Right ventricle myocardium inferior (tissue), 1 donor: ENCODE results near the gene ABCC9. TPM values are rescaled to one million over a fixed set of nuclear protein-coding genes. Genes with fewer than 3 reads are reported as not detected.
A peak's percentile ranks its signal among the peaks of the same experiment; 100 is the strongest.
"Not testable (repeated sequence)": the region's sequence is repeated elsewhere in the genome, so short reads cannot be mapped to it uniquely, and the experiment has no call there.

Experiments
- ATAC-seq: fragments of 200-7000 bp; cut with Tn5 transposase; one replicate; pipeline ENCODE4 v1.9.1; 2020; ENCODE audit warnings: mild to moderate bottlenecking, moderate library complexity
- DNase-seq: peaks from one replicate; pipeline ENCODE4 v3.0.0; 2021; ENCODE audit errors: missing footprints
- intact Hi-C: fragments of 100-400 bp; cut with DNase I; formaldehyde crosslinking; loops from one replicate; pipeline ENCODE4 v1.11.0; 2022
- total RNA-seq: library from RNA; stranded (reverse); fragmentation: NEBNext Ultra II Directional; extraction: Animal tissue kit (Norgen Biotek cat#: 25700); gene quantifications from one replicate; pipeline ENCODE4 v1.2.1, GENCODE V29; 2021
- donor health status: DM: no; HTN: yes; CAD: no; lungs with severe emphysema.

Gene ABCC9
- total RNA-seq, 1 donor from 2014 or later = 78.1 TPM

DNA sequence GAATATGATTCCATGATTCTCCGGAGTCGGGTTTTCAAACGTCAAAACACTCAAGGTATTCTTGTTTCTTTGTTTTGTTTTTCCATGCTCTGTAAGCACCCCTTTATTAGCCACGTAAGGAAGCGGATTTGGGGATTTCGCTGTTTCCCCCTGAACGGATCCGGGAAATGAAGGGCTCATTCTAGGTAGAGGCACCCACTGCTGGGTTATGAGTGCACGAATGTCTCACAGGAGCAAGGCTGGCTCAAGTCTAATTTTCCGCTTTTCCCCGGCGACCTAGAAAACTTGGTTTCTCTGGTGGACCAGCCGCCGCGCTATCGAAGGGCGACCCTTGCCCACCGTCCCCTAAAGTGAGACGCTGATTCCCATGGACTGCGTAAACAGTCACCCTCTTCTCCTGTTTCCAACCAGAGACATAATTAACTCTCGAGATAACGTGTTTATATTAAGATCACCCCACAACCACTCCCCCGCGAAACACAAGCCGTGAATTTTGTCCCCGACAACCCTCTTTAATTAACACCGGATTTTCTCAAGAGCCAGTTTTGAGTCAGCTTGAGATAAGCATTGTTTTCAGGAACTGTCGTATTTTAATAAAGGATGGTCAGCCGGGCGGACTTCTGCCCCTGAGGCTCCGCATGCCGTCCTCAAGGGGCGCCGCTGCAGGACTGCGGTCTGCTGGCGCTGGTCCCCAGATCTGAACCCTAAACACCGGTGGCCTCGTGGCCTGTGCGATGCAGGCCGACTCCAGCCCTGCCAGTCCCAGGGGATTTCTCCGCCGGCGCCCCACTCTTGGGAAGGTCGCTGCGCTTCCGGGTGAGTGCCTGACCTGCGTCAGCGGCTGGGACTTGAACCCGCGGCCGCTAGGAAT is 515 bp upstream of the ABCC9 start:
- intact Hi-C loops = loop anchor here (1.0 to 5.0 kb wide), 4 partner anchors 41 to 167 kb away; partner anchors contain the start of gene KCNJ8
- DNase-seq (peak; percentile 74), ATAC-seq (peak; percentile 84)

GRCh38 chr12:21939435-21939834 is 1.8 kb downstream of the ABCC9 start:
- peak; percentile 62 for ATAC-seq
- no peak for DNase-seq
- intact Hi-C loops = no loop called here

GRCh38 chr12:21938879-21939278 is 2.3 kb downstream of the ABCC9 start:
- intact Hi-C loops = no loop called here
- no peak for DNase-seq
- ATAC-seq = no peak

- intact Hi-C loops = no loop called here
- ATAC-seq (no peak), DNase-seq (no peak)
These were observed 7.1 kb downstream of the ABCC9 start for GRCh38 chr12:21934173-21934572.

- DNase-seq = no peak
- intact Hi-C loops = no loop called here
- no peak for ATAC-seq
These were observed 7.6 kb downstream of the ABCC9 start for GRCh38 chr12:21933656-21934055.

GRCh38 chr12:21929972-21930371 is 11.3 kb downstream of the ABCC9 start:
- intact Hi-C loops, ATAC-seq, DNase-seq: not testable (repeated sequence)

DNA sequence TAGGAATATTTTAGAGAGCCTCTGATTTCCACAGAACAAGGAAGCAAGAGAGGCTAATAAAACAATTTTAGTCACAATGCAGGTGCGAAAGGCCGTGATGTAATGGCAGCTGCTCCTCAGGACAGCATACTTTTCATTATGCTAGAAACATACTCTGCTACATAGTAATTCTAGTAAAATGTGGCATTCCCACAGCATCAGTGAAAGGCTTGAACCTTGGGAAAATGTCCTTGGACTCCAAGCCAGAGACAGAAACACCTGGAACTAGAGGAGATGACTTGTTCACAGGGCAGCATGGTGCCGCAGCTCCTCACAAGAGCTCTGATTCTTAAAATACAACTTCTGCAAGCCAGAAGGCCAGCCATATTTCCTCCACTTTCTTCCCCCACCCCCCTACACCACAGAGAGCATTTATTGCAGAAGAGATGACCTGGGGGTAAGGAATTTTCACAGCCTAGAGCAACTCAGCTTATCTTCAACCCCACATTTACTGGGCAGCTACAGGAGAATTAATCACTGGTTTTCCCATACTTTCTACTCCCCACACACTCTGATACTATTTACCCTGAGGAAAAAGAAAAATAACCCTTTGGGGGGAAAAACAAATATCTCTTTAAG is 15.8 kb downstream of the ABCC9 start:
- DNase-seq (no peak), ATAC-seq (no peak)
- intact Hi-C loops = no loop called here

DNA sequence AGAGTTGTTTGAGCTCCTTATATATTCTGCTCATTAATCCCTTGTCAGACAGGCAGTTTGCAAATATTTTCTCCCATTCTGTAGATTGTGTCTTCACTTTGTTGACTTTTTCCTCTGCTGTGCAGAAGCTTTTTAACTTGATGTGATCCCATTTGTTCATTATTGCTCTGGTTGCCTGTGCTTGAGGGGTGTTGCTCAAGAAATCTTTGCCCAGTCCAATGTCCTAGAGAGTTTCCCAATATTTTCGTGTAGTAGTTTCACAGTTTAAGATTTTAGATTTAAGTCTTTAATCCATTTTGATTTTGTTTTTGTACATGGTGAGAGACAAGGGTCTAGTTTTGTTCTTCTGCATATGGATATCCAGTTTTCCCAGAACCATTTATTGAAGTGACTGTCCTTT is 19.8 kb downstream of the ABCC9 start:
- intact Hi-C loops = no loop called here
- ATAC-seq (no peak), DNase-seq (no peak)

DNA sequence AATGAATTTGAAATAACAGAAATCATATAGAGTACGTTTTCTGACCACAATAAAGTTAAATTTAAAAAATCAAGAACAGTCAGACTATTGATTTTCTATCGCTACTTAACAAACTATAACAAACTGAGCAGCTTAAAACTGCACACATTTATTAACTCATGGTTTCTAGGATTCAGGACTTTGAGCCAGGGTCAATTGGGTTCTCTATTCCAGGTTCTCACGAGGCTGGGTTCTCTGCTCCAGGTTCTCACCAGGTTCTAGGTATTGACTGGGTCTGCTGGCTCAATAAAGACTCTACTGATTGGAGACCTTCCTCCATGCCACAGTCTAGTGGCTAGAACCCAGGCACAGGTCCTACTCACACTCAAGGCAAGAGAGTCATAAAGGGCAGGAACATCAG is 22.8 kb downstream of the ABCC9 start:
- intact Hi-C loops = no loop called here
- no peak for DNase-seq
- ATAC-seq = no peak

- intact Hi-C loops = no loop called here
- ATAC-seq = no peak
- DNase-seq = no peak
These were observed 27.4 kb downstream of the ABCC9 start for GRCh38 chr12:21913823-21914222.

GRCh38 chr12:21912318-21912717 is 28.9 kb downstream of the ABCC9 start:
- ATAC-seq = no peak
- intact Hi-C loops = no loop called here
- DNase-seq = no peak

DNA sequence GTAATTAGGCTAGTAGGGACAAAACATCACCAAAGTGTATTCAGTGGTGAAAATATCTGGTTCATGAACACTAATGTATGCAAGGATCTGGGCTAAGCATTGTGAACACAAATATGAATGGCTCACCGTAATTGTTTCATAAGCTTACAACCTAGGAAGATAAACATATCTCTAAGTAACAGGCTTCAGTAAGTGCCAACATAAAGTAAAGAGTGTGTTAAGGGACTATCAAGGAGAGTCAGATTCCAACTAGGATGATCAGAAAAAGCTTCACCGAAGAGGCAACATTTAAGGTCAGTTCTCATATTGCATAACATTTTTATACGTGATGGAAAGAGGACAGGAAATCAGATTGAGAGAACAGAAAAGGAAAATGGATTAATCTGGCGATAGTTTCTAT is 29.4 kb downstream of the ABCC9 start:
- intact Hi-C loops = no loop called here
- ATAC-seq (no peak), DNase-seq (no peak)

GRCh38 chr12:21910657-21911056 is 30.6 kb downstream of the ABCC9 start:
- intact Hi-C loops = no loop called here
- ATAC-seq = no peak
- no peak for DNase-seq

- DNase-seq (no peak), ATAC-seq (no peak)
- intact Hi-C loops = no loop called here
These were observed 33.0 kb downstream of the ABCC9 start for GRCh38 chr12:21907948-21908837.

DNA sequence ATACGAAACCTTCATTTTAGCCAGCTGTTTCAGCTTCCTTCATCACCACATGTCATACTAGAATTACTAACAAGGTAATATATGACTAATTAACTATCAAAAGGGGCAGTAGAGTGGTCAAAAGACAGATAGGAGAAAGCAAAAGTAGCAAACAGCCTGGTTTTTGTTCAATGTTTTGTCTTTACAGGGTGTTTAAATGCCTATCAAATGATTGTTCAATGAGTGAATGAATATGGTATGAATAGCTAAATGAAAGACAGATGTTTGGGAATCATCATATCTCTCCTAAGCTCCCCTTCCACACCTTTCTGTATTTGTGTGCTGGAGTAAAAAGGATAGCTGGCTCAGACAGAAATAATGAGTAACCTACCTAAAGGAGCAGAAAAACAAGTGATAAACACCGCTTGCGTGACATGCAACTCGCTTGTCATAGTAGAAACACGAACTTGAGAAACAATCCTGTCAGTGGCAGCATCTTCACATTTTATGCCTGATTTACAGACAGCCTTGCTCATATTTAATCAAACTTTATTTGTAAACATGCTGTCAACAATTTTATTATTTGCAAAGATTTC is 34.2 kb downstream of the ABCC9 start:
- intact Hi-C loops = no loop called here
- no peak for DNase-seq
- no peak for ATAC-seq

DNA sequence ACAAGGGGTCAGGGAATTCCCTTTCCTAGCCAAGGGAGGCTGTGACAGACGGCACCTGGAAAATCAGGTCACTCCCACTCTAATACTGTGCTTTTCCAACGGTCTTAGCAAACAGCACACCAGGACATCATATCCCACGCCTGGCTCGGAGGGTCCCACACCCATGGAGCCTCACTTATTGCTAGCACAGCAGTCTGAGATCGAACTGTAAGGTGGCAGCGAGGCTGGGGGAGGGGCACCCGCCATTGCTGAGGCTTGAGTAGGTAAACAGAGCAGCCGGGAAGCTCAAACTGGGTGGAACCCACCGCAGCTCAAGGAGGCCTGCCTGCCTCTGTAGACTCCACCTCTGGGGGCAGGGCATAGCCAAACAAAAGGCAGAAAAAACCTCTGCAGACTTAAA is 41.7 kb downstream of the ABCC9 start:
- intact Hi-C loops, ATAC-seq, DNase-seq: not testable (repeated sequence)

- no peak for ATAC-seq
- intact Hi-C loops = no loop called here
- no peak for DNase-seq
These were observed 45.6 kb downstream of the ABCC9 start for GRCh38 chr12:21895651-21896050.

- no peak for ATAC-seq
- intact Hi-C loops = no loop called here
- DNase-seq = no peak
These were observed 46.2 kb downstream of the ABCC9 start for GRCh38 chr12:21894792-21895595.
